ENCODE data around the gene MARK3.
"Not testable (repeated sequence)": the region's sequence is repeated elsewhere in the genome, so short reads cannot be mapped to it uniquely, and the experiment has no call there.

MARK3 gene

DNA sequence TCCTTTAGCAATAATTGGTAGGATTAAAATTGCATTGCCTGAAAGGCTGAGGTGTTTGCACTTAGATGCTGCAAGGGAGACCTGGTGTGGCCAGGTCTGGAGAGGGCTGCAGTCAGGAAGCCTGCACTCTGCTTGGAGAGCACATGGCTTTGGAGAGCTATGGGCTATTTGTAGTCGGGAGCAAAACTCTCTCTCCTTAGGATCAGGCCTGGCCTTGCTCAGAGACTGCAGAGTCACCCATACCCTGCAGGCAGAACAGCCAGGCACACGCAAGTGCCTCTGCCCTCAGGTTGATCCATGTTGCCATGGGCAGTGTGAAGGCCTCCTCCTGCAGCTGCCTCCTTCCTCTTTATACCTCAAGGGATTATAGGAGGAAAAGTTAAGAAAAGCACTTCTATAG is 110.6 kb downstream of the MARK3 start:
- no peak for DNase-seq

GRCh38 chr14:103496776-103497175 is 111.6 kb downstream of the MARK3 start:
- DNase-seq: no peak

- no peak for DNase-seq
These were observed 114.5 kb downstream of the MARK3 start for GRCh38 chr14:103499709-103500108.

DNA sequence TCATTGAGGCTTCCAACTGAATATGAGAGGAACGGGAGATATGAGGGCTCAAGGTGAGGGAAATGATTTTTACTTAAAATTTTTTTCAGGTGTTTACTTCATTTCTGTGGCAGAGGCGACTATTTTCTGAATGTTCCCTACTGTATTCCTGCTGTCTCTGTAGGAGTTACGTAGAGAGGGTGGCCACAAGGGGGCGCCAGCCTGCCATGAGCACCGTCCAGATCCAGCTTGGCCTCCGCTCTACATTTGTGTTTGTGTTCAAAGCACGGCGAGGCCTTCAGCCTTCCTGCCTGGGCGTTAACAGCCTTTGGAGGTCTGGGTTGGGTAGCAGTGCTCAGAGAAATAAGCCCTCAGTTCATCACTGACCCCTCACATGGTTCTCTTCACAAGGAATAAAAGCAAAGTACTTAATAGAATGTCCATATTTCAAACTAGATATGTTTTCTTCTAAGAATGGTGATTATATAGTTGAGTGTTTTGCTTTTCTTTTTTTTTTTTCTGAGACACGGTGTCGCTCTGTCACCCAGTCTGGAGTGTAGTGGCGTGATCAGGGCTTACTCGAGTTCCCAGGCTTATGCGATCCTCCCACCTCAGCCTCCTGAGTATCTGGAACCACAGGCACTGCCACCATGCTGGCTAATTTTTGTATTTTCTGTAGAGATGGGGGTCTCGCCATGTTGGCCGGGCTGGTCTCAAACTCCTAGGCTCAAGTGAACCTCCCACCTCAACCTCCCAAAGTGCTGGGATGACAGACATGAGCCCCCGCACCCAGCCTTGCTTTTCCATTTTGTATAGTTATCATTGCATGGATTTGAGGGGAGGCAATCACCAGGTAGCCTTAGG is 115.2 kb downstream of the MARK3 start:
- peak; percentile 76 to 78 for DNase-seq

DNA sequence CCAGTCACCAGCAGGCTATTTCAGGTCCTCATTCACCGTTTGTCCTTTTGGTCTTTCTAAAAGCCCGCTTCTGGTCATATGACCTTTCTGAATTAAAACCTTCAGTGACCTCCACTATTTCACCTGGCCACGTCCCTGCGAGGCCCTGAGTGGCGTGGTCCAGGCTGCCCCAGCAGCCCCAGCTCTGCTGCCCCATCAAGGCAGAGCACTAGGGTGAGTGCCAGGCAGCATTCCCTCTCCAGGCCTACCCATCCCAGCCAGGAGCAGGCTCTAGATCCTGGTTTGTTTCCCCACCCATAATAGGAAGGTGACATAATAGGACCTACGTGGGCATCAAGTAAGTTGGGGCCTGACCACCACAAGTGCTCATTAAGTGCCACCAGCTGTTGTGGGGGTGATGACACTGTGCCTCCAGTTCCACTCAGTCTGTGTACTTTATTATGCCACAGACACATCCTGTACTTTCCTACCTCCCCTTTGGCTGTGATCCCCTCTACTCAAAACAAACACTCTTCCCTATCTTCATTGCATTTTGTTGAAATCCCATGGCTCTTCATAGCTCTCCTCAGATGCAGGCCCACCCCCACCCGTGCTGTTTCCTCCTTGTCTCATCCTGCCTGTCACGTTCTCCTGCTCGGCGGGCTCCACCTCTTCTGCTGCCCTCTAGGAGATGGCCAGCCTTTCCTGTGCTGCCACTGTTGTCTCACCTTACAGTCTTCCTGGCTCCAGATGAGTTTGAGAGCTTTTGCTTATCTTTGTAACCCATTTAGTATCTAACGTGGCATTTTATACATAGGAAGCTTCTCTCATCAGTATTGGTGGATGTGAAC is 116.0 kb downstream of the MARK3 start:
- DNase-seq: no peak

DNA sequence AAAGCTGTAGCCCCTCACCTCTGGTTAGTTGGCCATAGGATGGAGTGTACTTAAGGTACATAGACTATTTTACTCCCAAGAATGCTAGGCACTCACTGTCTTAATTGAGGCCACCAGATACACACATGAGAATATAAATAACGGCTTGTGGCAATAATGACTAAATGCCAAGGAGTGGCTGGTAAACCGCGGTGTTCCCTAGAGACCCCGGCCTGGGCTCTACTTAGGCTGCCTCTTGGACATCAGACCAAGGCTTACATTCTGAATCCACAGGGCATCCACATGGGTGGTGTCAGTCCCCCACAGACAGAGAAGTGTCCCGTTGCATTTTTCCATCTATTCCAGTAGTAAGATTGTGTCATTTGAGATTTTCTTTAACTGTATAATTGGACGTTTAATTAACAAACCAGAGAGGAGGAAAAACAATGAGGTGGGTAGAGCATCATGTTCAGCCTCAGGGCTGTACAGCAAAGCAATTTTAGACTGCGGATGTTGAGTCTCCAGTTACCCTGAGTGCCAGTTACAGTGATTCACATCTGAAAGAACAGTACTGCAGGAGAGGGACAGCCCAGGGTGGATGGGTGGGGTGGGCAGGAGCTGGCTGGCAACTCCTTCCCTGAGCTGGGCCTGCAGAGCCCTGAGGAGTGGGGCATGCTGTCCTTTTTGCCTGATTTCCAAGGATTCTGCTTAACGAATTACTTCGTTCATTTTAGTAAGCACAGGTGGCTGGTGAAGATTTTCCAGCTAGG is 116.9 kb downstream of the MARK3 start:
- DNase-seq: no peak

DNA sequence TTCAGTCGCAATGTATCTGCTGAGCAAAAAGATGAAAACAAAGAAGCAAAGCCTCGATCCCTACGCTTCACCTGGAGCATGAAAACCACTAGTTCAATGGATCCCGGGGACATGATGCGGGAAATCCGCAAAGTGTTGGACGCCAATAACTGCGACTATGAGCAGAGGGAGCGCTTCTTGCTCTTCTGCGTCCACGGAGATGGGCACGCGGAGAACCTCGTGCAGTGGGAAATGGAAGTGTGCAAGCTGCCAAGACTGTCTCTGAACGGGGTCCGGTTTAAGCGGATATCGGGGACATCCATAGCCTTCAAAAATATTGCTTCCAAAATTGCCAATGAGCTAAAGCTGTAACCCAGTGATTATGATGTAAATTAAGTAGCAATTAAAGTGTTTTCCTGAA is 117.7 kb downstream of the MARK3 start:
- DNase-seq: no peak

DNA sequence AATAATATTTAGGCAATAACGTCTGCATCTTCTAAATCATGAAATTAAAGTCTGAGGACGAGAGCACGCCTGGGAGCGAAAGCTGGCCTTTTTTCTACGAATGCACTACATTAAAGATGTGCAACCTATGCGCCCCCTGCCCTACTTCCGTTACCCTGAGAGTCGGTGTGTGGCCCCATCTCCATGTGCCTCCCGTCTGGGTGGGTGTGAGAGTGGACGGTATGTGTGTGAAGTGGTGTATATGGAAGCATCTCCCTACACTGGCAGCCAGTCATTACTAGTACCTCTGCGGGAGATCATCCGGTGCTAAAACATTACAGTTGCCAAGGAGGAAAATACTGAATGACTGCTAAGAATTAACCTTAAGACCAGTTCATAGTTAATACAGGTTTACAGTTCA is 118.1 kb downstream of the MARK3 start:
- no peak for DNase-seq

- DNase-seq: no peak
These were observed 119.9 kb downstream of the MARK3 start for GRCh38 chr14:103504991-103505565.

DNA sequence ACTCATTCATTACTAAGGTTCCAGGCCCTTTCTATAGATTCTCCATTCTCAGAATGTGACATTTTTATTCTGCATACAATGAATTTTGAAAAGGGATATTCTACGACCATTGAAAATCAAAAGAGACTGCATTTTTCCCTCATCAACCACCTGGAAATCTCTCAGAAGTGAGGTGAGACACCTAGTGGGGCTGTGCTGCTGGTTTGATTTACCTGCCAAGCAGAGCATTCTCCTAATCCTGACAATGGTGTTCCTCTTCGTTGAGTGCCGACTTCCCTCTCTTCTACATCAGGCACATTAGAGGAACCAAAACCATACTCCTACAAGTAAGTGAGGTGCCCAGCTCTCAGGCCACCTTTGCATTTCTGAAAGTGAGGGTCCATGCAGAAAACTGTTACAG is 122.5 kb downstream of the MARK3 start:
- no peak for DNase-seq

DNA sequence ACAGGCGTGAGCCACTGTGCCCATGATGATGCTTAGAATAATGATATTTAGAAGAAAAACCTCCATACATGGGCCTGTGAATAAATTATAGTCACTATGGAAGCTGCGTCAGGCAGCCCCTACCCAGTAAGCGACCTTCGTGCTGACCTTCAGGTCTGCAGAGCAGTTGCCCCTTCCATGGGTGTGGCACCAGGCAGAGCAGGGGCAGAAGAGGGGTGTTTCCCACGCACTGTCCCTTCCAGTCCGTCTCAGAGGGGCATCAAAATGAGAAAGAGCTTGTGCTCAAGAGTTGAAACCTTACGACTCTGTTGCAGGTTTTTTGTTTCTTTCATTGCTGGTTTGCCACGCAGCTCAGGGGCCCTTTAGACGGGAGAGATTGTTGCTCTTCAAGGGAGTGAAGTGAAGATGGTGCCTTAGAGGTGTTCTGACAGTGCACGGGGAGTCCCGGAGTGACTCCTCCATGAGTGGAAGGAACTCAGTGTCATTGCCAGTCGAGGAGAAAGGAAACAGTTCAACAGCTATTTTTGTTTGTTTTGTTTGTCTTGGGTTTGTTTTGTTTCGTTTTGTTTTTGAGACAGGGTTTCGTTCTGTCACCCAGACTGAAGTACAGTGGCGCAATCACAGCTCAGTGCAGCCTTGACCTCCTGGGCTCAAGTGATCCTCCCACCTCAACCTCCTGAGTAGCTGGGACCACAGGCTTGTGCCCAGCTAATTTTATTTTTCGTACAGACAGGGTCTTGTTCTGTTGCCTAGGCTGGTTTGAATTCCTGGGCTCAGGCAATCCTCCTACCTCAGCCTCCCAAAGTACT is 123.5 kb downstream of the MARK3 start:
- DNase-seq: no peak

DNA sequence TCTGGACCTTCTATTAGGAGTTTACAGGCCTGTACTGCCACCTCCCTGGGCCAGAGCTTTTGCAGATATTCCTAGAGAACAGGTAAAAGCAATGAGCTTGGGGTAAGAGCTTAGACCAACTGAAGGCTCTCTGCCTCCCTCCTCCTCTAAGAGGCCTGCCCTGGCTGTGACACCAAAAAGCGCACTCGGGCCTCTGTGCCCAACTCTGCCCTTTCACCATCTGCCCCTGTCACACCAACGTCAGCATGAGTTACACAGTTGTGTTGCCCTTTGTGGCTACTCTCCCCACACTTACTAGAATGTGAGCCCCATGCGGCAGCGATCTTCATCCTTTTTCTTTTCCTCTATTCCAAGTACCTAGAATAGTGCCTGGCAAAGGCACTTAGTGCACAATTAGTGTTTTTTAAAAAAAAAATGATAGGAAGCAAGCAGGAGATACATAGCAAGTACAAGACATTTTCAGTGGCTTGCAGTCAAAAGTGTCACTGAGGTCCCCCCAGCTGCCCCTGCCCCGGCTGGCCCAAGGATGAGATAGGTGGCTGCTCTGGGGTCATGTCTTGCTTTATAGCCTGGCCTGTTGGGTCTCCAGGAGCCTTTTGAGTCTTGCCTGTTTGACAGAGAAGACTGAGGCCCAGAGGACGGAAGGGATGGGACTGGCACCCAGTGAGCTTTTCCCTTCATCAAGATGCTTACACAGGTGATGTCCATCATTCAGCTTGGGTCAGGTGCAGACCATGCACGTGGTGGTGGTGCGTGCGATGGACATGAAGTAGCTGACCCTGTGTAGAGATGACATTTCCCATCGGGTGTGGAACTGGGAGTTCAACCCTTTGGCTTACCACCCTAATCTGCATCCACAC is 124.9 kb downstream of the MARK3 start:
- DNase-seq: no peak

GRCh38 chr14:103510724-103511693 is 125.8 kb downstream of the MARK3 start:
- no peak for DNase-seq

- not testable (repeated sequence) for DNase-seq
These were observed 127.0 kb downstream of the MARK3 start for GRCh38 chr14:103512180-103512579.

DNA sequence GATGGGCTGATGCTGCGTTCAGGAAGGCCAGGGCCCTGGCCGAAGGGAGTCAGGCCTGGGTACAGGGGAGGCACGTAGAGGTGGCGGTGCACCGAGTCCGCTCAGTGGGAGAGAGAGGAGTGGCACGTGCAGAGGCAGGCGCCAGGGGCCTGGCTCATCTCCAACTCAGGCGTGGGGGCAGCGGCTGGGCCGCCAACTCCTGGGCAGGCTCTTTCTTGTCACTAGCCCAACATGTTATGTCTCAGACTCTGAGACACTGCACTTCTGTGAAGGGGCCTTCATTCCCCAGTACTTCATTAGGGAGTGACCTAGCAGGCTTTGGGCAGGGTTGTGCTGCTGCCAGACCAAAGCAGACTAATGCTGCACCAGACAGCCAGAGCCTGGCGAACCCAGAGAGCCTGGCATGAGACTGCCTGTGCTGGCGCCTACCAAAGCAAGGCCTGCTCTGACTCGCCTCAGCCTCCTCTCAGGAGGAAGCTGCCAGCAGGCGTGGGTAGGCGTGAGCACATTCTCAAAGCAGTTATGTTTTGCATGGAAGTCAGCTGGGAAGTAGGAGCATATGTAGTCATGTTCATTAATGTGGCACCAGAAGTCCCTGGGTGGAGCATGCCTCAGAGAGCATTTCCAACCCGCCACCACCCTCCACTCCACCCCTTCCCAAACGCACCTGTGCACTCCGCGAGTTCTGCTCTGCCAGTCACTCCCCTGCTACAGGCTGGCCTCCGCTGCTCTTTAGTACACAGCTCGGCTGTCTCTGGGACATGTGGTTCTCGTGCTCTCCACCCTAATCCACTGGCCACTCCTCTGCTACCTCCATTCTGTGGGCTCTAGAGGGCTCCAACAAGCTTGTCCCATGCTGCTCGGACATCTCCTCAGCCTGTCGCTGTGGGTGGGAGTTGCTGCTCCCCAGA is 127.7 kb downstream of the MARK3 start:
- no peak for DNase-seq

DNA sequence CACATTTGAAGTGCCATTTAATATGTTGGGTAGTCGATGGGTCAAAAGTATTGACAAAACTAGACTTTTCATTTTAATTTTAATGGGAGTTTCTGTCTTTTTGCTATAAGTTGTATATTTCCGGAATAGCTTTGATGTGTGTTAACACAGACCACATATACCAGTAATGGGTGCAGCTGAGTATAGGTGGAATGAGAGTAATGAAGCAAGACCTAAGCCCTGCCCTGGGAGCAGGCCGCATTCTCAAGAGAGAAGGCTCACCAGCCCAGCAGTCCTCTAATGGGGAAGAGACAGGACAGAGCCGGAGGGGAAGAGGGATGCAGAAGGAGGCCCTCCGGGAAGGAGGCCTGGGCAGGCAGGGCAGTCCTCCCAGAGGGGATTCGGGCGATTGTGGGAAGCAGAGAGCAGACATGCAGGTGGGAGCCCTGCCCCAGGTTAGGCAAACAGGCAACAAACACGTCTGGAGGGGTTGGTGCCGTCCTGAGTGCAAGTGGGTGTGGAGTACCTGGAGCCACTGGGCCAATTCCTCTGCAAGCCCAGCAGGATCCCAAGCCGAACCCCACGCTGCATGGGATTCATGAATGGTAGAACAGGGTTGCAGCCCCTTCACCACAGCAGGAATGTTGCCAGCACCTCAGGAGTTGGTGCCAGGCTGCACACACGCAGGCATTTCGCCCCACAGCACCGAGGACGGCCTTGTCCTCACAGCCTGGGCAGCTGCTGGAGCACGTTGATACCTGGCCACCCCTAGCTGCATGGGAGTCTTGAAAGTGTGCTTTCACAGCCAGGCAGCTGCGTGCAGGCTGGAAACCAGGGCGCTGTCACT is 129.6 kb downstream of the MARK3 start:
- DNase-seq: no peak

DNA sequence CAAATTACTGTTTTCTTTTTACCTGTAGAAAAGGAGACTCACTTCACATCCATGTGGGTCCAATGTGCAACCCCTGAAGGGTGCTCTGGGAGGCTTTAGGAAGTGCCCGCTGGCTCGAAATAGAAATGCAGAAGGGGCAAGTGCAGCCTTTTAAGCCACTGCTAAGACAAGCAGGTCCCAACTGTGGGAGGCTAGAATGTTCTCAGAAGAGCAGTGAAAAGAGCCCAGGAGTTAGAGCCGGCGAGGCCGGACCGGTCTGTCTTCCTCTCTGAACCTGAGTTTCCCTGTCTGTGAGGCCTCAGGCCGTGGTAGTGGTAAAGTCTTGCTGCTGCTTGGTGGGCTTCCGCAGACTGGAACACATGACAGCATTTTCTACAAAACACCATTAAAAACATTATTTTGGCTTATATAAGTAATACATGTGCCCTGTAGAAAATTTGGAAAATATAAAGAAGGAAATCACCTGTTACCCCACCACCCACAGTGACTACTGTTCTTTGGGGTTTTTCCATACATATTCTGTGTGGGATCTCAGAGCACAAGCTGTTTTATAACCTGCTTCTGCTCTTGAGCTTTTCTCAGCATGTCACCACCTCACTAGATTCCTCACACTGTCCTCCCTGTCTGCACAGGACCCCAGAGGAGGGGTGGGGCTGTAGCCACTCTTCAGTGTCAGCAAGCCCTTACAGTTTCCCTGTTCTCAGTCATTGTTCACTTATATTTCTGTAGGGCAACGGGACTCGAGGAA is 131.4 kb downstream of the MARK3 start:
- DNase-seq: no peak

Data from activated CD4-positive, alpha-beta T cell treated with anti-CD3 and anti-CD28 coated beads, Interleukin-2, amount 50 U/mL, for 4 hours (primary cell).